ENCODE measurements around the gene UBAC1. TPM values are rescaled to one million over a fixed set of nuclear protein-coding genes. Genes with fewer than 3 reads are reported as not detected.

Gene UBAC1
- polyA plus RNA-seq, 1 donor (not counting 4 experiments of a cell fraction or from before 2014, with no cell fraction given): 50.7 TPM

DNA sequence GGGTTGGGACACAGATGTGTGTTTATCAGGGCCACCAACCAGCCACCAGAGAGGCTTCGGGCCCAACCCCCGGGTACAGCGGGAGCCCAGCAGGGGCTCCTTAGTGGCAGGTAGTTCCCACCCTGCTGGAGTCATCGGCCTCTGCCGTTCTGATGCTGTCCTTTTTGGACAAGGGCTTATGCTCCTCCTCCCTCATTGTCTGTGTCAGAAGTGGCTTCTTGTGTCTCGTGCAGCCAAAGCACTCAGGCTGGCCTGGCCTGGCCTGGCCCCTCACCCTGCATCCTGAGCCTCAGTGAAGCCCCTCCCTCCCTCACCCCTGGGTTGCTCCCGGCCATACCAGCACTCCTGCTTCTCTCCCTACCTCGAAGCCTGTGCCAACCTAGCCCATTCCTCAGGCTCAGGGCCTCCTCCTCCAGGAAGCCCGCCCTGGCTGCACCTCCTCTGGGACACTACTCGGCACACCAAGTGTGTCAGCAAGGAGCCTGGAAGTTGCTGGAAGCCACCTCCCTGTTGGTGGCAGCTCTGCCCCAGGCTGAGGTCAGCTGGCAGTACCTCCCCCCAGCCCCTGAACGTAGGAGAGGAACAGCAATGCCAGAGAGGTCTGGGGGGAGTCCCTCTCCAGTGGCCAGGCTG lies 4.1 kb upstream of the UBAC1 start:
- H3K27ac ChIP-seq (ENCODE audit: control insufficient read depth, insufficient read depth, low read length): no peak overlapping the region
- H3K9me1 ChIP-seq (ENCODE audit: control insufficient read depth, extremely low read depth, insufficient read depth, low read length): no peaks in the 10 kb centered on the region
- H3K79me2 ChIP-seq (ENCODE audit: control insufficient read depth, insufficient read depth, low read length): peaks cover 5% of the 10 kb centered on the region
- no peak overlapping the region for H3K4me3 ChIP-seq (ENCODE audit: control insufficient read depth in 2 of 3, extremely low read depth in 1 of 3, insufficient read depth in 2 of 3, low read depth in 1 of 3, low read length in 3 of 3)
- H3K36me3 ChIP-seq (ENCODE audit: control insufficient read depth in 2 of 2, extremely low read depth in 1 of 2, insufficient read depth in 2 of 2, low read length in 2 of 2): no peaks in the 10 kb centered on the region
- peaks cover 7% of the 10 kb centered on the region for H3K4me1 ChIP-seq (ENCODE audit: control insufficient read depth, extremely low read depth, insufficient read depth, low read length)
- no peak overlapping the region for H2AFZ ChIP-seq (ENCODE audit: control insufficient read depth, low read length)
- dilution Hi-C loops (cut with MboI; ENCODE audit: extremely low pct_ligation_motif_present, low sequenced_read_pairs): no loop called here
- no peak for DNase-seq (ENCODE audit: low read depth, low spot score)
- no peak for FAIRE-seq
- H3K9me3 ChIP-seq (ENCODE audit: control insufficient read depth, low read depth, low read length): no peaks in the 10 kb centered on the region
- H3K9ac ChIP-seq (ENCODE audit: control insufficient read depth, extremely low read depth, insufficient read depth, low read length): no peak overlapping the region
- no peak for TF ChIP-seq EZH2 (IDR thresholded peaks at IDR 0.05; ENCODE audit: low read length)
- TF ChIP-seq, protein P1, sequence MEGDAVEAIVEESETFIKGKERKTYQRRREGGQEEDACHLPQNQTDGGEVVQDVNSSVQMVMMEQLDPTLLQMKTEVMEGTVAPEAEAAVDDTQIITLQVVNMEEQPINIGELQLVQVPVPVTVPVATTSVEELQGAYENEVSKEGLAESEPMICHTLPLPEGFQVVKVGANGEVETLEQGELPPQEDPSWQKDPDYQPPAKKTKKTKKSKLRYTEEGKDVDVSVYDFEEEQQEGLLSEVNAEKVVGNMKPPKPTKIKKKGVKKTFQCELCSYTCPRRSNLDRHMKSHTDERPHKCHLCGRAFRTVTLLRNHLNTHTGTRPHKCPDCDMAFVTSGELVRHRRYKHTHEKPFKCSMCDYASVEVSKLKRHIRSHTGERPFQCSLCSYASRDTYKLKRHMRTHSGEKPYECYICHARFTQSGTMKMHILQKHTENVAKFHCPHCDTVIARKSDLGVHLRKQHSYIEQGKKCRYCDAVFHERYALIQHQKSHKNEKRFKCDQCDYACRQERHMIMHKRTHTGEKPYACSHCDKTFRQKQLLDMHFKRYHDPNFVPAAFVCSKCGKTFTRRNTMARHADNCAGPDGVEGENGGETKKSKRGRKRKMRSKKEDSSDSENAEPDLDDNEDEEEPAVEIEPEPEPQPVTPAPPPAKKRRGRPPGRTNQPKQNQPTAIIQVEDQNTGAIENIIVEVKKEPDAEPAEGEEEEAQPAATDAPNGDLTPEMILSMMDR (optimal IDR thresholded peaks at IDR 0.05 in 1 of 3, IDR thresholded peaks at IDR 0.05 in 1 of 3, conservative IDR thresholded peaks at IDR 0.05 in 1 of 3; ENCODE audit: extremely low read depth in 1 of 3, insufficient read depth in 2 of 3, low read length in 3 of 3): no peak
- no peaks in the 10 kb centered on the region for H4K20me1 ChIP-seq (ENCODE audit: control insufficient read depth, extremely low read depth, insufficient read depth, low read length)
- no peak overlapping the region for H3K4me2 ChIP-seq (ENCODE audit: control insufficient read depth, extremely low read depth, insufficient read depth, low read depth, low read length)
- H3K27me3 ChIP-seq (ENCODE audit: control insufficient read depth, extremely low read depth, insufficient read depth, low read length): peaks cover 7% of the 10 kb centered on the region

DNA sequence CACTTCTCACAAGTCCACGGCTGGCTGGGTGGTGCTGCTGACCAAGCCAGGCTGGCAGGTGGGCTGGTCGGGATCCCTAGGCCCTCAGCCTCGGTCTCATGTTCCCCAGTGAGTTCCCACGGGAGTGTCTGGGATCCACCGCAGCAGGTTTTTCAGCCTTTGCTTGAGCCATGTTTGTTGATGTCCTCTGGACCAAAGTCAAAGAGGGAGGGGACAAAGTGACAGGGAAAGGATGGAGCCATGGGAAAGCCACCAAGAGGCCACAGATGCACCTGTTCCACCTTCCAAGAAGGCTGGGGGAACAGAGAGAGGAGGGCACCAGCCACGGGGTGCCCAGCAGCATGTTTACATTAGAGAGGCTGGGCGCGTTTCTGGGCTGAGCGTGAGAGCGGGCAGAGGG lies 2.8 kb upstream of the UBAC1 start:
- TF ChIP-seq EZH2 (IDR thresholded peaks at IDR 0.05; ENCODE audit: low read length): no peak
- TF ChIP-seq, protein P1 (optimal IDR thresholded peaks at IDR 0.05 in 1 of 3, IDR thresholded peaks at IDR 0.05 in 1 of 3, conservative IDR thresholded peaks at IDR 0.05 in 1 of 3; ENCODE audit: extremely low read depth in 1 of 3, insufficient read depth in 2 of 3, low read length in 3 of 3): no peak
- Histone ChIP-seq H3K9me3 (ENCODE audit: control insufficient read depth, low read depth, low read length) (no peaks in the 10 kb centered on the region), H3K27me3 (ENCODE audit: control insufficient read depth, extremely low read depth, insufficient read depth, low read length) (peaks cover 3% of the 10 kb centered on the region), H3K79me2 (ENCODE audit: control insufficient read depth, insufficient read depth, low read length) (peaks cover 15% of the 10 kb centered on the region), H3K27ac (ENCODE audit: control insufficient read depth, insufficient read depth, low read length) (no peak overlapping the region), H3K36me3 (ENCODE audit: control insufficient read depth in 2 of 2, extremely low read depth in 1 of 2, insufficient read depth in 2 of 2, low read length in 2 of 2) (no peaks in the 10 kb centered on the region), H2AFZ (ENCODE audit: control insufficient read depth, low read length) (no peak overlapping the region), H4K20me1 (ENCODE audit: control insufficient read depth, extremely low read depth, insufficient read depth, low read length) (no peaks in the 10 kb centered on the region), H3K4me1 (ENCODE audit: control insufficient read depth, extremely low read depth, insufficient read depth, low read length) (peaks cover 15% of the 10 kb centered on the region), H3K9ac (ENCODE audit: control insufficient read depth, extremely low read depth, insufficient read depth, low read length) (no peak overlapping the region), H3K4me3 (ENCODE audit: control insufficient read depth in 2 of 3, extremely low read depth in 1 of 3, insufficient read depth in 2 of 3, low read depth in 1 of 3, low read length in 3 of 3) (no peak overlapping the region), H3K4me2 (ENCODE audit: control insufficient read depth, extremely low read depth, insufficient read depth, low read depth, low read length) (no peak overlapping the region), H3K9me1 (ENCODE audit: control insufficient read depth, extremely low read depth, insufficient read depth, low read length) (no peaks in the 10 kb centered on the region)
- no peak for DNase-seq (ENCODE audit: low read depth, low spot score)
- dilution Hi-C loops (cut with MboI; ENCODE audit: extremely low pct_ligation_motif_present, low sequenced_read_pairs): no loop called here
- no peak for FAIRE-seq
